GM19468 (cell line): ENCODE results near the gene LFNG.
"Not testable (repeated sequence)": the region's sequence is repeated elsewhere in the genome, so short reads cannot be mapped to it uniquely, and the experiment has no call there.

Experiments
- ATAC-seq: cut with Tn5 transposase; IDR thresholded peaks from one replicate; pipeline ENCODE4 v1.9.1; 2021; ENCODE audit warnings: mild to moderate bottlenecking, moderate library complexity, moderate number of reproducible peaks; ENCODE audit not compliant: unreplicated experiment; ENCODE audit errors: extremely low read depth

The LFNG gene

DNA sequence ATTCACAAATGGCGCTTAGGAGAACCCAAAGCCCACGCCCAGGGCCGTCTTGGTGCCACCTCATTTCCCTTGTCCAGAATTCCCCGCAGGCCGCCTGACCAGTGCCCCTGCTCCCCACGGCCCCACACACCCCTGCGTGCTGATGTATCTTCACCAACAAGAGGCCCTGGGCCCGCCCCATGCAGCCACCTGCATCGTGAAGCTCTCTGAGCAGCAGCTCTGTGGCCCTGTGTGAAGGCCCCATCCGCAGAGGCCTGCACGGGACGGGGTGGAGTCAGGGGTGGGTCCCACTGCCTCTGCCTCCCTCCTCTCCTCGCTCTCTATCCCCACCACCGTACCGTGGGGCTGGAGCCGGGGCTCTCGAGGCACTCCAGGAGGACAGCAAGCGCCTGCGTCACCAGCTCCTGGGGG, 21.1 kb downstream of the LFNG start:
- no peak for ATAC-seq

DNA sequence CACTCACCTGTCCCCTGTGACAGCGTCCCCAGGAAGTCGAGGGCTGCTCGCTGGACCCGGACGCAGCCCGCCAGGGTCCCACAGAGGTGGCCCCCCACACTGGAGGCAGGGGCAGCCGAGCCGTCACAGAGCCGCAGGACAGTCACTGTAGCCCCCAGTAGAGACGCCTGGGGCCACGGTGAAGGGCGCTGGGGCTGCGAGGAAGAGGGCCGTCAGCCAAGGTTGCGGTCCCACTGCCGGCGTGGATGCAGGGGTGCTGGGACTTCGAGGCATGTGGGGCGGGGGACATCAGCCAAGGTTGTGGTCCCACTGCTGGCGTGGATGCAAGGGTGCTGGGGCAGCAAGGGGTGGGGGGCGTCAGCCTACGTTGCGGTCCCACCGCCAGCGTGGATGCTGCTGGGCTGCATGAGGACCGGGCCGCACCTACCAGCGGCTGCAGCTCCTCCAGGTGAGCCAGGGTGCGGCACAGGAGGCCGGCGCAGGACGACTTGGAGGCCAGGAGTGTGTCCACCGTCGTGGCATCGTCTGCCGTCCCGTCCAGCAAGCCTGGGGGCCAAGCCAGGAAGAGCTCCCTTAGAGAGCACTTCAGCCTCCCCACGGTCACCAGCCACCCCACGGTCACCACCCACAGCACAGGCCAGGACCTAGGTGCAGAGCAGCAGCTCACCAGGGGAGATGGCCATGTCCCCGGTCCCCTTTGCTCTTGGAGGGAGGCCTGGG, 21.9 kb downstream of the LFNG start:
- no peak for ATAC-seq

DNA sequence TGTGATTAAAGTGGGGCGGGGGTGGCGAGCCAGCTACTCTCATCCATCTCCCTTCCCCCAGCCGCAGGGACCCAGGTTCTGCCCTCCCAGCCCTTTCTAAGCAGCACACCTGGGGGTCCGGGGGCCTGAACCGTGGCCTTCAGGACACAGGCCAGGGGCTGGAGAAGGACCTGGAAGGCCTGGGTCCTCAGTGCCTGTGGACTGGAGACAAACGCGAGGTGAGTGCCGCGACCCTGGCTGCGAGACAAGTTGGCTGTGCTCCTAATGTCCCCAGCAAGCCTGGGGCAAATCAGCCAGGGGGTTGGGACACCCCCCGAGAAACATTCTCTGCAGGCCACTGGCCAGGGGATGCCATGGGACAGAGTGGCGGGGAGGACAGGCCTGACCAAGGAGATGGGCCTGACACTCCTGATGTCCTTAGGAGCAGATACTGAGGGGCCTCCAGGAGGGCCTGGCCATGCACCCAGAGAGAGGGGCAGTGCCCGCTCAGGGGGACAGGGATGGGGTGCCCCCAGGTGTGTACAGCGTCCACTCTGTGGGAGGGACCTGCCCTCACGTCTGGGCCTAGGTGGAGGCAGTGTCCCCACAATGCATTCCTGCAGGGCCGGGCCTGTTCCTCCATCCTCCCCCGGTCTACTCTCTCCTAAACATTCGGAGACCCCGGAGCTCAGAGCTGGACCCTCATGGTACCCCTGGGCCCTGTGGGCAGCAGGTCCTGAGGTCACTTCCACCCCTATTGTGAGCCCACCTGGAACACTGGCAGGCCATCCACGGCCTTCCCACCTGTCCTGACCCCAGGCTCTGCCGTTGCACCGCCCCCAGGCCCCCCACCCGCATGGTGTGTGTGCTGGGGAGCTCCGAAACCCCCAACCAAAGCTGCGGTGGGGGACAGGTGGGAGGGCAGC, 22.7 kb downstream of the LFNG start:
- ATAC-seq: no peak

DNA sequence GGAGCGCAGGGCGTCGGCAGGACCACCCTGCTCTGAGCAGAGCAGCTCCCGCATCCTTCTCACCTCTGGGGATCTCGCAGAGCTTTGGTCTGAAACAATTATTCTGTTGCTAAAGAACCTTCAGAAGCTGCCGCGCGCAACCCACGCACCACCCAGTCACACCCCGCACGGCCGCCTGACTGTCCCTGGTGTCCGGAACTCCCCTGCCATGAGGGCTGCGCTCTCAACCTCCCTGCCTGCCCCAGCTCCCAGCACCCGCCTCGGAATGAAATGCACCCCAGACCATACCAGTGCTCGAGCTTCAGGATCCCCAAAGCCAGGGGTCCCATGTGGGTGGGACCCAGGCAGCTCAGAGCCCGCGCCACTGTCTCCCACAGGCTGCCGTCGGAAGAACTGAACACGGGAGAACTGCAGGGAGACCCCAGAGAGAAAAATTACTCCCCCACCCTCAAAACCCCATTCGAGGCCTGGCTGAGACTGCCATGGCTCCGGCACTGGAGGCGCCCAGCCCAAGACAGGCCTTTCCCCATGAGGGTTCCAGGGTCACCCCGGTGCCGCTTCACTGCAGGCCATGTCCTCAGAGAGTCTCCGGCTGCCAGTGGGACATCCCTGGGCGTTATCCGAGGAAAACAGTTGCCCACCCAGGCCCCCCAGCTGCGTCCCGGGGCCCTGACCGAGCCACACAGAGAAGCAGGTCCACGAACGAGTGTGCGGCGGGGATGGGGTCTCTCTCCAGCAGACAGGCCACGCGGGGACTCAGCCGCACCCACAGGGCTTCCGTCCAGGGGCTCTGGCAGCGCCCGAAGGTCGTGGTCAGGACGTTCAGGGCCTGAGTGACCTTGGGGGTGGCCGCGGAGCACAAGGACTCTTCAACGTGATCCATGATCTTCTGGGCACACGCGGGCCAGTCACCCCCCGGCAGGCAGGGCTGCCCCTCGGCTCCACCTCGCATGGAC, 23.6 kb downstream of the LFNG start:
- no peak for ATAC-seq

DNA sequence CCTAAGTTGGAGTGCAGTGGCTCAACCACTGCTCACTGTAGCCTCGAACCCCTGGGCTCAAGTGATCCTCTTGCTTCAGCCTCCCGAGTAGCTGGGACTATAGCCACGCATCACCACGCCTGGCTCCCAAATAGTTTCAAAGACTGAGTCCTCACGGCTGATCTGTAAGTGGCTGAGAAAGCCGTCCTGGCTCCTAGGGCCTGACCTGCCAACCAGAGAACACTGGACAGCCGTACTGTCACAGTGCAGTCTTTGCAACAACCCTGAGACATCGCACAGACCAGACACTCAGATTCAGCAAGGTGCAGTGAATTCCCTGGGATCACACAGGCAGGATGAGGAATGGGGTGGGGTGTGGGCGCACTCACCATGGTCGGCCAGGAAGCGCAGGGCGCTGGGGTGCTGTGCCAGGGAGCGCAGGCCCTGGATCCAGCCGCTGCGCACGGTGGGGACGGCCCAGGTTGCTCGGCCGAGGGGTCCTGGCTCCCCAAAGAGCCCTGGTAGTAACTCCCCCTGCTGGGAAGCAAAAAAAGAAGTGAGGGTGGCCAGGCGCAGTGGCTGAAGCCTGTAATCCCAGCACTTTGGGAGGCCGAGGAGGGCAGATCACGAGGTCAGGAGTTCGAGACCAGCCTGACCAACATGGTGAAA, 25.1 kb downstream of the LFNG start:
- ATAC-seq: no peak

DNA sequence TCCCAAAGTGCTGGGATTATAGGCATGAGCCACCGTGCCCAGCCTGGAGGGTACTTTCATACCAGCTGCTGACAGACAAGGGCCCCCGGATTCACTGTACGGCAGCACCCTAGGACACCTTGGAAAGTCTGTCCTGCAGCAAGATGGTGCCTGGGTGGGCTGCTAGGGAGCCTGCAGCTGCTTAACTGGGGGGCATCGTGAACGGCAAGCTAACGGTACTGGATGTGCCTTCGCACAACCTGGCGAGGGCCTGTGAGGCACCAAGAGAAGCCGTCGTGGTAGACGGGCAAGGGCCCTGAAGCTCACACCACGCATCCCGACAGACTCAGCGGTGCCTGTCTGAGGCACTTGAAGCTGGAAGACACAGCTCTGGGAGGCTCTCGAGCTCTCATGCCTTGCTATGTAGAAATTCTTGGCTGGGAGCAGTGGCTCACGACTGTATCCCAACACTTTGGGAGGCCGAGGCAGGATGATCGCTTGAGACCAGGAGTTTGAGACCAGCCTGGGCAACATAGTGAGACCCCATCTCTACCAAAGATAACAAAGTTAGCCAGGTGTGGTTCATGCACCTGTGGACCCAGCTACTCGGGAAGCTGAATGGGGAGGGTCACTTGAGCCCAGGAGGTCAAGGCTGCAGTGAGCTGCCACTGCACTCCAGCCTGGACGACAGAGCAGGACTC, 26.3 kb downstream of the LFNG start:
- ATAC-seq: no peak

DNA sequence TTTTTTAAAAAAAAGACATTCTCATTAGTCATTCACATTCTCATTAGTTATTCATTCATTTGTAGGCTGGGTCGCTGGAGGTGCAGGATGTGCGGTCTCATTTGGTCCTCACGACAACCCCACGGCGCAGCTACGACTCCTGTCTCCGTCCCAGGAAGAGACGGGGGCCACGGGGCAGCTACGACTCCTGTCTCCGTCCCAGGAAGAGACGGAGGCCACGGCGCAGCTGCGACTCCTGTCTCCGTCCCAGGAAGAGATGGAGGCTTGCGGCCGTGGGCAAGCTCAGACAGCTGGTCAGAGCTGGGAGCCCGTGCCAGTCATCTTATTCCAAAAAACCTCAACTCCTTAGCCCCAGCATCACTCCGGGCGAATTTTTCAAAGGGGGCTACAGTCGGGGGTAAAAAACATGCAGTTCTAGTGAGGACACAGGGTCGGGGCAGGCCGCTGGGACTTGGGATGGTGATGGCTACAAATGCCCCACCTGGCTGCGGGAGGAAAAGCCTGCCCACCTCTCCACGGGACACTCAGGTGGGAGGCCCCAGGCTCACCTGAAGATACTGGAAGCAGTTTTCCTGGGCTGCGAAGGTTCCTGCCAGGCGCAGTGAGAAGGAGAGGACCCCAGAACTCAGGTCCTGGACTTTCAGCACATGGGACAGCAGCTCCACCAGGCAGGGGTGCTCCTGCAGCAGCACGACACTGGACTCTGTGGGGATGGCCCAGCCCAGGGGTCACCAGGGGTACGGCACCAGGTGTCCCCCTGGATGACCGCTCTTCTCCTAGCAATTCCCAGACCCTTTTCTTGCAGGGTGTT, 27.4 kb downstream of the LFNG start:
- ATAC-seq: no peak

DNA sequence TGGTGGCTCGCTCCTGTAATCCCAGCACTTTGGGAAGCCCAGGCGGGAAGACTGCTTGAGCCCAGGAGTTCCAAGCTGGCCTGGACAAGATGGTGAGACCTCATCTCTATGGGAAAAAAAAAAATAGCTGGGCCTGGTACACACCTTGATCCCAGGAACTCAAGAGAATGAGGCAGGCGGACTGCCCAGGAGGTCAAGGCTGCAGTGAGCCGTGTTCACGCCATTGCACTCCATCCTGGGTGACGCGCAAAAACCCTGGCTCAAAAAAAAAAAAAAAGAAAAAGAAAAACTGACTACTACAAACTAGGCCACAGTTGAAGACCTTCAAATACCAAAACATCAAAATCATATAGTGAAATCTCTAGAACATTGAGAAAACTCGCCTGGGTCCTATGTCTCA, 31.8 kb downstream of the LFNG start:
- ATAC-seq: no peak

DNA sequence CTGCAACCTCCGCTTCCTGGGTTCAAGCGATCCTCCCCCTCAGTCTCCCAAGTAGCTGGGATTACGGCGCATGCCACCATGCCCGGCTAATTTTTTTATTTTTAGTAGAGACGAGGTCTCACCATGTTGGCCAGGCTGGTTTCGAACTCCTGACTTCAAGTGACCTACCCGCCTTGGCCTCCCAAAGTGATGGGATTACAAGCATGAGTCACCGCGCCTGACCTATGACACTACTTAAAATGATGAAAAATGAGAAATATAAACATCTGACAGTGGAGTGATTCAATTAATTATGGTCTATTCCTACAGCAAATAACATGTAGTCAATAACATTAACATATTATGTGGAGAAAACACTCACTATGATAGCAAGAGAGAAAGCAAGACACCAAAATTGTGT, 33.5 kb downstream of the LFNG start:
- no peak for ATAC-seq

DNA sequence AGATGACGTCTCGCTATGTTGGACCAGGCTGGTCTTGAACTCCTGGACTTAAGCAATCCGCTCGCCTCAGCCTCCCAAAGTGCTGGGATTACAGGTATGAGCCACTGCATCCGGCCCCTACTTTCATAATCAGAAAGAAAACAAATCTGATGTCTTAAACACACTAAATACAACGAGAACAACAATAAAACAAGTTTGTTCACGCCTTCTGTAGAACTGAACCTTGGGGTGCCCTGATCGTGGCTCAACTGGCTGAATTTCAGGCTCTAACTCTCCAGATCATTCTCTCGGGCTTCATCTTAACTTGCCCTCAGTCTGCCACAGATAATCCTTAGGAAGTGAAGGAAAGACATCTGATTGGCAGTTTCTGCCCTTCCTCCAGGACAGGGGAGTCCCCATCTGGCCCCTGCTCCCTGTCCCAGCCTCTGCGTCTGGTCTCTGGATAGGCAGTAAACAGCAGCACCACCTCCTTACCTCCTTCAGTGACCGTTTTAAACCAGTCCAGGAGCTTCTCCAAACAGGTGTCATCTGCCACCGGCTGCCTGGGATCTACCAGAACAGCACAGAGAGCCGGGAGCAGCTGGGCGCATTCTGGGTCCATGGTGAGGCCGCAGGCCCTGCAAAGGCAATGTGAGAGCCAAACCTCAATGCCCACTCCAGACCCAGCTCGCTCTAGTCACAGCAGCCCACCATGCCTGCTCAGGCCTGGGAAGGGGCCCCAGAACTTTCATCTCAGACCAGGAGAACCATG, 34.4 kb downstream of the LFNG start:
- no peak for ATAC-seq

DNA sequence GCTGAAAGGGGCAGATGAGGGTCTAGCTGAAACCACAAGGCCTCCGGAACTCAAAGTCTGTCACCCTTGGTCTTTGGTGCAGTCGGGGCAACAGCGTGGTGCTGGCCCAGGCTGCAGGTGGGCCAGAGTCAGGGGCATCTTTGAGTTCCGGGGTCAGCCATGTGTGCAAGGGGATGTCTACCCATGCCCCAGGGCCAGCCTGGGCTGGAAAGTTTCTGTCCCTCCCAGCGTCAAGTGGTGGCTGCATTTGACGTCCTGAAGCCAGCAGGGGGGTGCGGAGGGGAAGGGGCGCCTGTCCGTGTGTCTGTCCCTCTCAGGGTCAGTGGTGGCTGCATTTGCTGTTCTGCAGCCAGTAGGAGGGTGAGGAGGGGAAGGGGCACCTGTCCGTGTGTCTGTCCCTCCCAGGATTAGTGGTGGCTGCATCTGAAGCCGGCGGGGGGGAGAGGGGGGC, 35.1 kb downstream of the LFNG start:
- no peak for ATAC-seq

DNA sequence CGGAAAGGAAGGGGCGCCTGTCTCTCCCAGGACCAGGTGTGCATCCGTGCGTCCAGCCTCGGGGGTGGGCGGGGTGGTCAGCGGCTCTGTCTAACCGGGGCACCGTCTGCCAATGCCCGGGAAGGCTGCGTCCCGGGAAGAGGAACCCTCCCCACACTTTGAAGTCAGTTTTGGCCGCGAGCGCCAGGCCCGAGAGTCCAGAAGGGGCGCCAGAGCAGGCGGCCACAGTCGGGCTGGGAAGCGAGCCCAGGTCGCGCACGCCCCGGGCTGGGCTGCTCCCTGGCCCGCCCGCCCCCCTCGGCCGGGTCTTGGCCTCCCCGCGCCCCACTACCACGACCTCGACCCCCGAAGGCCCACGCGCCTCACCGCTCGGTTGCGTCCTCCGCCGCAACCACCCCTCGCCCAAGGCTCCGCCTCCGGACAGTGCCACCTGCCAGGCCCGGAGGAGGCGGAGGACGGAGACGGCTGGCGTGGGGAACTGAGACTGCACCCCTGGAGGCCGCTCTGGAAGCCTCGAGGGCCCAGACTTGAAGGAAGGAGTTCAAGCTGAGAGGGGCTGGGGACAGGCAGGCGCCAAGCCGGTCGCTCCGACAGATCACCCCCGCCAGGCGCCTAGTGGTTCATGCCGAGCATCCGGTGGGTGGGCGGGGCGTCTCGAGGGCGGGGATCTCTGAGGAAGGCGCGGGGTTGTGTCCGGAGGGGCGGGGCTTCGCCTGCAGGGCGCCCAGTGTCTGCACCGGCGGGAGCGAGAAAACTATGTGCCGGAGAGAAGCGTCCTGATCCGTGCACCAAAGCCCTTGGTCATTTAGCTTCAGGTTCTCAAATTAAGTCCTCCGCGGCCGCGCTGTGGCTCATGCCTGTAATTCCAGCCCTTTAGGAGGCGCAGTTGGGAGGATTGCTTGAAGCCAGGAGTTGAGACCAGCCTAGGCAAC, 35.8 kb downstream of the LFNG start, which contains the start of gene BRAT1:
Gene BRAT1, minus strand, starts transcription at position 404 of the 932 bp plus-strand sequence. CDS start 1,093 bp downstream, outside the sequence.
- peak; percentile 53 for ATAC-seq

DNA sequence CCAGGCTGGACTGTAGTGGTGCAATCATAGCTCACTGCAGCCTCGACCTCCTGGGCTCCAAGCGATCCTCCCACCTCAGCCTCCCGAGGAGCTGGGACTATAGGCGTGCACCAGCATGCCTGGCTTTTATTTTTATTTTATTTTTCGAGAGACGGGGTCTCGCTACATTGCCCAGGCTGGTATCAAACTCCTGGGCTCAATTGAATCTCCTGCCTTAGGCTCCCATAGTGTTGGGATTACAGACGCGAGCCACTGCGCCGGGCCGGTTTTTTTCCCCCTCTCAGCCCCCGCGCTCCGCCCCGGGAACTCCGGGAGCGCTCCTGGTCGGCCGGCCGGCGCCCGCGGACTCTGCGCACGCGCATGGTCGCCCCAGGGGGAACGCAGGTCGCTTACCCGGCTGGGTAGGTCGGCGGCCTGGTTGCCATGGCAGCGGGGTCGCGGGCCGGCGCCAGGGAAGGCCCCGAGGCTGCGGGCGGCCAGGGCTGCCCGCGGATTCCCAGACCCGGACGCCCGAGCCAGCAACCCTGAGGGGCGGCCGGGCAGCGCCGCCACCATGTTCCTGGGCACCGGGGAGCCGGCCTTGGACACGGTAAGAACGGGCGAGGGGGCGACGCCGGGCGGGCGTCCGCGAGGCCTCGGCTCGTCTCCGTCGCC, 39.2 kb downstream of the LFNG start, which contains the start of gene IQCE:
Gene IQCE, plus strand, starts transcription at position 351 of the 654 bp plus-strand sequence. Its CDS starts 203 bp downstream, at position 554.
- ATAC-seq: peak; percentile 39

DNA sequence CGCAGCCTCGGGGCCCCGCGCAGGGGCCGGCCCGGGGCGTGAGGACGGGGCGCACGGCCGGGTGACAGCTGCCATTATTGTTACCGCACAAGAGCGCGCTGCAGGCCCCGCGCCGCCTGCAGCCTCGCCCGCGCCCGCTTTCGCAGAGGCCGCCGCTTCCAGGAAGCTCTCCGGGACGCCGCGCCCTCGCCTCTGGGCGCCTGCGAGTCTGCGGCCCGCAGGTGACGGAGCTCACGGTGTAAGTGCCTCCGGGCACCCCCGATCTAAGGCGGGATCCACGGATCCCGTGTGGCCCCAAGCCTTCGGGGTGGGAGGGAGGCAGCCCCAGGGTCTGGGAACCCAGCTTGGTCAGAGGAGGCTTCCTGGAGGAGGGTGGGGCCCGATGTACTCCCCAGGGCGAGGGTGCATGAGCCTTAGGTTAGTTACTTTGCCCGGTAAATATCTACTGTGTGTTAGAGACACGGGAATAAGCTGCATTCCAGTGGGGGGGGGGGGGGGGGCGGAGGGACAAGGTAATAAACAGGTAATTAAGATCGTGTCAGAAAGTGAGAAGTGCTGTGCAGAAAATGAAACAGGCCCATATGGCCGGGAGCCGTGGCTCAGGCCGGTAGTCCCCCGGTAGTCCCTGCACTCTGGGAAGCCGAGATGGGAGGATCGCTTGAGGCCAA, 39.8 kb downstream of the LFNG start:
- ATAC-seq: no peak

DNA sequence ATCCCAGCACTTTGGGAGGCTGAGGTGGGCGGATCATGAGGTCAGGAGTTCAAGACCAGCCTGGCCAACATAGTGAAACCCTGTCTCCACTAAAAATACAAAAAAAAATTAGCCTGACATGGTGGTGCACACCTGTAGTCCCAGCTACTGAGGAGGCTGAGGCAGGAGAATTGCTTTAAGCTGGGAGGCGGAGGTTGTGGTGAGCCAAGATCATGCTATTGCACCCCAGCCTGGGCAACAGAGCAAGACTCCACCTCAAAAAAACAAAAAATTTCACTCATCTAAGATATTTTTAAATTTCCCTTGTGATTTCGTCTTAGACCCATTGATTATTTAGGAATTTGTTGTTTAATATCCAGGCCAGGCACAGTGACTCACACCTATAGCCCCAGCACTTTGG, 44.4 kb downstream of the LFNG start:
- ATAC-seq: not testable (repeated sequence)
